PFSK-1 (cell line): ENCODE data around the gene GNRH2.

Source experiments
- FOXP2 ChIP-seq: optimal IDR thresholded peaks from 2 replicates; pipeline ENCODE3; 2011; ENCODE audit warnings: borderline replicate concordance, control low read depth, inconsistent platforms; ENCODE audit not compliant: insufficient read depth; ENCODE audit errors: extremely low read length, extremely low read depth
- POLR2AphosphoS5 ChIP-seq: IDR thresholded peaks from 2 replicates; pipeline ENCODE4 v1.6.1; 2012; ENCODE audit warnings: low read depth, mild to moderate bottlenecking, control low read depth, low read length, moderate library complexity
- REST ChIP-seq, 2 experiments: IDR thresholded peaks; 2 replicates each; pipeline versions ENCODE4 v1.6.1 to v1.8.0; 2011 to 2012; ENCODE audit warnings: low read depth in 2 of 2, low read length in 2 of 2, control low read depth in 1 of 2, inconsistent platforms in 1 of 2, mild to moderate bottlenecking in 1 of 2, moderate library complexity in 1 of 2; ENCODE audit not compliant: insufficient read depth in 1 of 2
- SIN3A ChIP-seq: IDR thresholded peaks from 2 replicates; pipeline ENCODE4 v1.6.1; 2012; ENCODE audit warnings: mild to moderate bottlenecking, low read length, moderate library complexity, borderline replicate concordance; ENCODE audit not compliant: insufficient read depth
- TAF1 ChIP-seq: IDR thresholded peaks from 2 replicates; pipeline ENCODE4 v1.6.1; 2012; ENCODE audit warnings: low read length, control low read depth, borderline replicate concordance; ENCODE audit not compliant: insufficient read depth

Gene GNRH2

DNA sequence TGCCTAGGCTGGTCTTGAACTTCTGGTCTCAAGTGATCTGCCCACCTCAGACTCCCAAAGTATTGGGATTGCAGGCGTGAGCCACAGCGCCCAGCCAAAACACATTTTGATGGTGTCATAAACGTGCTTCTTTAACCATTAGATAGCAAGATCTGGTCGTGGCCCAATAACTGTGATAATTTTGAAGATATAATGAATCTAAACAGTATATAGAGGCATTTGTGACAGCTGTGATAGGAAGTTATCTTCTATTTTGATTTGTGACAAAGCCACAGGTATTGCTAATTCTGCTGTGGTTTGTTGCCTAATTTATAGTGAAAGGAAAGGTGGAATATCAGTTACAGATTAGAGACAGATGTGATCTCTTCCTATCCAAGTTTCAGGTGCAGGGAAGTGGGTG is 27.3 kb downstream of the GNRH2 start:
- TF ChIP-seq SIN3A (no peak), POLR2AphosphoS5 (no peak), TAF1 (no peak), FOXP2 (no peak), REST (IDR thresholded peaks at IDR 0.05; ENCODE audit: insufficient read depth in 1 of 2, low read depth in 2 of 2, low read length in 2 of 2) (no peak)

- TF ChIP-seq TAF1 (no peak), SIN3A (no peak), POLR2AphosphoS5 (no peak), FOXP2 (no peak)
Observed at GRCh38 chr20:3071266-3071609, 27.8 kb downstream of the GNRH2 start.

DNA sequence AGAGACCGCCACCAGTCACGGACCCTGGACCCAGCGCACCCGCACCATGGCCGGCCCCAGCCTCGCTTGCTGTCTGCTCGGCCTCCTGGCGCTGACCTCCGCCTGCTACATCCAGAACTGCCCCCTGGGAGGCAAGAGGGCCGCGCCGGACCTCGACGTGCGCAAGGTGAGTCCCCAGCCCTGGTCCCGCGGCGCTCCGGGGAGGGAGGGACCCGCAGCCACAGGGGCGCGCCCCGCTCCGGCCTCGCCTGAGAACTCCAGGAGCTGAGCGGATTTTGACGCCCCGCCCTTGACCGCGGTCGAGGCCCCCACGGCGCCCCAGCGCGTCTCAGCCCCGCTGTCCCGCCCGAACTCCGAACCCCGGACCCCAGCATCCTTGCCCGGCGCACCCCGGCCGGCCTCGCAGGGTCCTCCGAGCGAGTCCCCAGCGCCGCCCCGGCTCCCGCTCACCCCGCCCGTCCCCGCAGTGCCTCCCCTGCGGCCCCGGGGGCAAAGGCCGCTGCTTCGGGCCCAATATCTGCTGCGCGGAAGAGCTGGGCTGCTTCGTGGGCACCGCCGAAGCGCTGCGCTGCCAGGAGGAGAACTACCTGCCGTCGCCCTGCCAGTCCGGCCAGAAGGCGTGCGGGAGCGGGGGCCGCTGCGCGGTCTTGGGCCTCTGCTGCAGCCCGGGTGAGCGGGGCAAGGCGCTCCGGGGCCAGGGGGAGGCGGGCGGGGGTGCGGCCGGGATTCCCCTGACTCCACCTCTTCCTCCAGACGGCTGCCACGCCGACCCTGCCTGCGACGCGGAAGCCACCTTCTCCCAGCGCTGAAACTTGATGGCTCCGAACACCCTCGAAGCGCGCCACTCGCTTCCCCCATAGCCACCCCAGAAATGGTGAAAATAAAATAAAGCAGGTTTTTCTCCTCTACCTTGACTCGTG is 28.4 kb downstream of the GNRH2 start, which contains the start of gene OXT:
Gene OXT, plus strand, starts transcription at position 11 of the 920 bp plus-strand sequence. Its CDS starts 36 bp downstream, at position 47.
- no peak for TF ChIP-seq FOXP2
- no peak for TF ChIP-seq POLR2AphosphoS5
- no peak for TF ChIP-seq TAF1
- no peak for TF ChIP-seq SIN3A
- no peak for TF ChIP-seq REST (IDR thresholded peaks at IDR 0.05; ENCODE audit: insufficient read depth in 1 of 2, low read depth in 2 of 2, low read length in 2 of 2)

GRCh38 chr20:3072530-3073250 is 29.3 kb downstream of the GNRH2 start:
- TF ChIP-seq POLR2AphosphoS5 = no peak
- TF ChIP-seq TAF1 = no peak
- no peak for TF ChIP-seq REST (IDR thresholded peaks at IDR 0.05; ENCODE audit: insufficient read depth in 1 of 2, low read depth in 2 of 2, low read length in 2 of 2)
- no peak for TF ChIP-seq SIN3A
- TF ChIP-seq FOXP2 = no peak

DNA sequence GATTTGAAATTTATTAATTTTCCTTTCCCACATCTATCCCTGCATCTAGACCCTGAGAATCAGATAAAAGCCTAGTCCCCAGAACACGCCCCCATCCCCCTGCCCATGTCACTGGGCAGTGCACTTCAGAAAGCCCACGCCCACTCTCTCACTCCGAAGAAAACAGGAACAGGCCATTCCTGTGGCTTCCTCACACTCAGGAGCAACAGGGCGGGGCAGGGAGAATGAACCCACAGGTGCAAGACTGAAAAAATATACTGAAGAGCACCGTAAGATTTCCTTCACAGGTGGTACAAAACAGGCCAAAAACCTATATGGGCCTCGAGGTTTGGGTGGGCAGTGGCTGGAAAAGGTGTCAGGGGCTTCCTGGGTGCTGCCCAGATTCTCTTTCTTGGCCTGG is 31.4 kb downstream of the GNRH2 start:
- TF ChIP-seq TAF1 (no peak), POLR2AphosphoS5 (no peak), REST (IDR thresholded peaks at IDR 0.05; ENCODE audit: insufficient read depth in 1 of 2, low read depth in 2 of 2, low read length in 2 of 2) (no peak), FOXP2 (no peak), SIN3A (no peak)
